HUES64 (cell line): ENCODE results near the gene ANKRD39.

ENCODE experiments used
- H3K27ac ChIP-seq: 2 replicates; pipeline ENCODE4 v1.7.0; 2013; ENCODE audit warnings: low read depth, low read length, inconsistent platforms
- H3K27me3 ChIP-seq: 2 replicates; pipeline ENCODE4 v1.6.1; 2013; ENCODE audit warnings: mild to moderate bottlenecking, low read length; ENCODE audit not compliant: insufficient read depth
- H3K36me3 ChIP-seq: 2 replicates; pipeline ENCODE4 v1.6.1; 2013; ENCODE audit warnings: mild to moderate bottlenecking, low read length; ENCODE audit not compliant: insufficient read depth
- H3K4me1 ChIP-seq: 2 replicates; pipeline ENCODE4 v1.6.1; 2013; ENCODE audit warnings: mild to moderate bottlenecking, low read length, moderate library complexity; ENCODE audit not compliant: insufficient read depth
- H3K4me3 ChIP-seq: 2 replicates; pipeline ENCODE4 v1.5.1; 2013; ENCODE audit warnings: mild to moderate bottlenecking, low read length, moderate library complexity
- H3K9ac ChIP-seq: 2 replicates; pipeline ENCODE4 v1.6.1; 2013; ENCODE audit warnings: mild to moderate bottlenecking, low read depth, low read length
- H3K9me3 ChIP-seq: 2 replicates; pipeline ENCODE4 v1.6.1; 2013; ENCODE audit warnings: low read depth, low read length; ENCODE audit not compliant: insufficient read depth
- WGBS: fragments of 150-250, 120-280 bp; methylation state at CpG from one replicate; pipeline ENCODE4 v1.1.7; 2013; ENCODE audit warnings: missing lambda C conversion rate; 5-methylcytosine and 5-hydroxymethylcytosine counted together

The ANKRD39 gene

GRCh38 chr2:96832754-96833507 lies 24.9 kb downstream of the ANKRD39 start:
- Histone ChIP-seq H3K27me3 (no peaks in the 10 kb centered on the region), H3K9ac (peak overlapping the region; percentile 56), H3K4me1 (peaks cover 25% of the 10 kb centered on the region), H3K4me3 (peak overlapping the region; percentile 41), H3K27ac (peak overlapping the region; percentile 87), H3K36me3 (peaks cover 59% of the 10 kb centered on the region), H3K9me3 (no peaks in the 10 kb centered on the region)
- WGBS: 33% methylated on average over 17 of the region's 18 CpGs

- no peaks in the 10 kb centered on the region for H3K27me3 ChIP-seq
- peak overlapping the region; percentile 87 for H3K27ac ChIP-seq
- peaks cover 63% of the 10 kb centered on the region for H3K36me3 ChIP-seq
- H3K9ac ChIP-seq: peak overlapping the region; percentile 56
- peaks cover 25% of the 10 kb centered on the region for H3K4me1 ChIP-seq
- 58% methylated on average over 11 of the region's 11 CpGs for WGBS
- H3K9me3 ChIP-seq: no peaks in the 10 kb centered on the region
- H3K4me3 ChIP-seq: peak overlapping the region; percentile 41; the same call in 1 of the 2 replicates
These were observed 25.4 kb downstream of the ANKRD39 start for GRCh38 chr2:96832408-96832753.

GRCh38 chr2:96831679-96832078 lies 26.1 kb downstream of the ANKRD39 start:
- no peaks in the 10 kb centered on the region for H3K27me3 ChIP-seq
- peaks cover 25% of the 10 kb centered on the region for H3K4me1 ChIP-seq
- WGBS: 91% methylated on average over 10 of the region's 10 CpGs
- no peak overlapping the region for H3K9ac ChIP-seq
- H3K27ac ChIP-seq: peak overlapping the region; percentile 87; the same call in 1 of the 2 replicates
- H3K9me3 ChIP-seq: no peaks in the 10 kb centered on the region
- H3K36me3 ChIP-seq: peaks cover 67% of the 10 kb centered on the region
- H3K4me3 ChIP-seq: no peak overlapping the region

GRCh38 chr2:96830044-96830562 lies 27.7 kb downstream of the ANKRD39 start:
- Histone ChIP-seq H3K9ac (no peak overlapping the region), H3K4me1 (peaks cover 25% of the 10 kb centered on the region), H3K27me3 (no peaks in the 10 kb centered on the region), H3K36me3 (peaks cover 80% of the 10 kb centered on the region), H3K27ac (no peak overlapping the region), H3K9me3 (no peaks in the 10 kb centered on the region), H3K4me3 (no peak overlapping the region)
- WGBS: 93% methylated on average over 5 of the region's 5 CpGs

- Histone ChIP-seq H3K9ac (no peak overlapping the region), H3K9me3 (no peaks in the 10 kb centered on the region), H3K36me3 (peaks cover 82% of the 10 kb centered on the region), H3K4me3 (no peak overlapping the region), H3K27me3 (no peaks in the 10 kb centered on the region), H3K27ac (no peak overlapping the region), H3K4me1 (peaks cover 25% of the 10 kb centered on the region)
- 95% methylated on average over 13 of the region's 13 CpGs for WGBS
These were observed 28.9 kb downstream of the ANKRD39 start for GRCh38 chr2:96828874-96829273.

GRCh38 chr2:96828436-96828835 lies 29.4 kb downstream of the ANKRD39 start:
- no peak overlapping the region for H3K4me3 ChIP-seq
- H3K27me3 ChIP-seq: no peaks in the 10 kb centered on the region
- no peaks in the 10 kb centered on the region for H3K9me3 ChIP-seq
- H3K36me3 ChIP-seq: peaks cover 83% of the 10 kb centered on the region
- WGBS: 95% methylated on average over 14 of the region's 14 CpGs
- no peak overlapping the region for H3K27ac ChIP-seq
- peaks cover 23% of the 10 kb centered on the region for H3K4me1 ChIP-seq
- no peak overlapping the region for H3K9ac ChIP-seq

GRCh38 chr2:96826546-96827278 lies 31.1 kb downstream of the ANKRD39 start:
- no peaks in the 10 kb centered on the region for H3K9me3 ChIP-seq
- no peak overlapping the region for H3K27ac ChIP-seq
- peaks cover 6% of the 10 kb centered on the region; the same call in 1 of the 2 replicates for H3K4me1 ChIP-seq
- peaks cover 85% of the 10 kb centered on the region for H3K36me3 ChIP-seq
- H3K9ac ChIP-seq: no peak overlapping the region
- no peaks in the 10 kb centered on the region for H3K27me3 ChIP-seq
- H3K4me3 ChIP-seq: no peak overlapping the region
- WGBS: 97% methylated on average over 22 of the region's 22 CpGs

- H3K9ac ChIP-seq: no peak overlapping the region
- peaks cover 76% of the 10 kb centered on the region for H3K36me3 ChIP-seq
- no peak overlapping the region for H3K4me3 ChIP-seq
- H3K4me1 ChIP-seq: no peaks in the 10 kb centered on the region
- no peaks in the 10 kb centered on the region for H3K9me3 ChIP-seq
- WGBS: 95% methylated on average over 14 of the region's 14 CpGs
- no peak overlapping the region for H3K27ac ChIP-seq
- H3K27me3 ChIP-seq: no peaks in the 10 kb centered on the region
These were observed 32.8 kb downstream of the ANKRD39 start for GRCh38 chr2:96825057-96825456.

- WGBS: 93% methylated on average over 6 of the region's 6 CpGs
- H3K9me3 ChIP-seq: no peaks in the 10 kb centered on the region
- 0 out of 2 replicates have a peak, but pooled peaks cover 3% of the 10 kb centered on the region for H3K4me1 ChIP-seq
- peaks cover 72% of the 10 kb centered on the region for H3K36me3 ChIP-seq
- H3K4me3 ChIP-seq: no peak overlapping the region
- no peak overlapping the region for H3K27ac ChIP-seq
- no peaks in the 10 kb centered on the region for H3K27me3 ChIP-seq
- H3K9ac ChIP-seq: no peak overlapping the region
These were observed 33.5 kb downstream of the ANKRD39 start for GRCh38 chr2:96824079-96824870.

GRCh38 chr2:96823198-96823597 lies 34.6 kb downstream of the ANKRD39 start:
- Histone ChIP-seq H3K4me1 (0 out of 2 replicates have a peak, but pooled peaks cover 6% of the 10 kb centered on the region), H3K27ac (no peak overlapping the region), H3K9me3 (no peaks in the 10 kb centered on the region), H3K27me3 (no peaks in the 10 kb centered on the region), H3K36me3 (peaks cover 68% of the 10 kb centered on the region), H3K4me3 (no peak overlapping the region), H3K9ac (no peak overlapping the region)
- 95% methylated on average over 11 of the region's 11 CpGs for WGBS
